K562 (cell line): ENCODE measurements around the gene CHD2. TPM values are rescaled to one million over a fixed set of nuclear protein-coding genes. Genes with fewer than 3 reads are reported as not detected.

ENCODE experiments used
- polyA plus RNA-seq, 8 experiments: library from polyadenylated mRNA; depleted of rRNA in 4 of 8; stranded (reverse) in 5 of 8; unstranded in 3 of 8; fragments of >200 nt; fragmentation: Nextera tagmentation in 2 of 8; fragmentation: Illumina TruSeq in 1 of 8; extraction: Ambion mirVana in 2 of 8; extraction: Trizol in 1 of 8; gene quantifications; 2 replicates each; pipeline versions ENCODE4 v1.2.1 to v1.2.3, GENCODE V29; 2011 to 2014; ENCODE audit warnings: inconsistent platforms in 1 of 8, missing spikeins in 1 of 8
- total RNA-seq, 7 experiments: library from RNA; depleted of rRNA in 6 of 7; stranded (reverse); fragments of >200 nt in 6 of 7; fragmentation: Illumina TruSeq in 2 of 7; extraction: Trizol in 2 of 7; gene quantifications; 2 replicates each; pipeline versions ENCODE4 v1.2.1 to v1.2.3, GENCODE V29; 2011 to 2021; ENCODE audit warnings: low replicate concordance in 1 of 7
- TF ChIP-seq, protein P1 (sequence below): sonication (generic); formaldehyde crosslinking; IDR thresholded peaks from 2 replicates; pipeline ENCODE4 v1.8.1; 2023; ENCODE audit warnings: mild to moderate bottlenecking, missing genetic modification reagents
- TF ChIP-seq, protein P2 (sequence below): sonication (generic); formaldehyde crosslinking; IDR thresholded peaks from 2 replicates; pipeline ENCODE4 v1.8.0; 2022; ENCODE audit warnings: mild to moderate bottlenecking, missing genetic modification reagents
- TF ChIP-seq, protein P3 (sequence below): fragments of 450-650 bp; IDR thresholded peaks from 2 replicates; pipeline ENCODE4 v1.6.1; 2018; ENCODE audit not compliant: partially characterized antibody

The CHD2 gene
- total and polyA plus RNA-seq, 9 of the 15 experiments (the other 6 are each of a cell fraction or from before 2014, with no cell fraction given) = 38.9 to 70.8 (median 56.2) TPM

DNA sequence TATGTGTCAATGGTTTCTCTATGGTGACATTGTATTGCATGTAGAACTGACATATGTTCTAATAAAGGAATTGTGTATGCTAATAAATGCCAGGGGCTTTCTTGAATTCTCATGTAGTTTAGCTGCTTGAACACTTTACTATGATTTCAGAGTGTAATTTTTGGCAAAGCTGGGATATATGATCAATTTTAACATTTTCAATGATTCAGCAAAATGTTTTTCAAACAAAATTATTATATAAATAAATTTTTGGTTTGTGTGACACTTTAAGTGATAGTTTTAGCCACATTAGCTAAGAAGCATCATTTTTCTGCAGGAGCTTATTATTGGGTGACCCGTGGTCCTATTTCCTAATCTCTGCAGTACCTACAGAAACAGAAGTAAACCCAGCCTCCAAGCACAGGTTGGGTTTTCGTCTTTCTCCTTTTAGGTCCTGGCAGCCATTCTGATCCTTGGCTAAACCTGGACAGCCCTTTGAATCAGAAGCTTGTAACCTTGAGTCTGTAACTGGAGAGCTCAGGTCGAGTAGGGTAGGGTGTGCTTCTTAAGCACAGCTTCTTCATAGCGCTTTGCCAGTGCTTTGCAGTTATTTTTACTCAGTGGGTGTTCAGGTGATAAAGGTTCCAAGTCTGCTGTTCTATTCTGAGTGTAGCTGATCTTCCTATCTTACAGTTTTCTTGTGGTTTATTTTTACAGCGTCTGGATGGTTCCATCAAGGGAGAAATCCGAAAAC lies 74.2 kb downstream of the CHD2 start (continued):
- TF ChIP-seq, protein P1, sequence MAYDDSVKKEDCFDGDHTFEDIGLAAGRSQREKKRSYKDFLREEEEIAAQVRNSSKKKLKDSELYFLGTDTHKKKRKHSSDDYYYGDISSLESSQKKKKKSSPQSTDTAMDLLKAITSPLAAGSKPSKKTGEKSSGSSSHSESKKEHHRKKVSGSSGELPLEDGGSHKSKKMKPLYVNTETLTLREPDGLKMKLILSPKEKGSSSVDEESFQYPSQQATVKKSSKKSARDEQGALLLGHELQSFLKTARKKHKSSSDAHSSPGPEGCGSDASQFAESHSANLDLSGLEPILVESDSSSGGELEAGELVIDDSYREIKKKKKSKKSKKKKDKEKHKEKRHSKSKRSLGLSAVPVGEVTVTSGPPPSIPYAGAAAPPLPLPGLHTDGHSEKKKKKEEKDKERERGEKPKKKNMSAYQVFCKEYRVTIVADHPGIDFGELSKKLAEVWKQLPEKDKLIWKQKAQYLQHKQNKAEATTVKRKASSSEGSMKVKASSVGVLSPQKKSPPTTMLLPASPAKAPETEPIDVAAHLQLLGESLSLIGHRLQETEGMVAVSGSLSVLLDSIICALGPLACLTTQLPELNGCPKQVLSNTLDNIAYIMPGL (CRISPR knock-in tag) = no peak
- TF ChIP-seq, protein P2, sequence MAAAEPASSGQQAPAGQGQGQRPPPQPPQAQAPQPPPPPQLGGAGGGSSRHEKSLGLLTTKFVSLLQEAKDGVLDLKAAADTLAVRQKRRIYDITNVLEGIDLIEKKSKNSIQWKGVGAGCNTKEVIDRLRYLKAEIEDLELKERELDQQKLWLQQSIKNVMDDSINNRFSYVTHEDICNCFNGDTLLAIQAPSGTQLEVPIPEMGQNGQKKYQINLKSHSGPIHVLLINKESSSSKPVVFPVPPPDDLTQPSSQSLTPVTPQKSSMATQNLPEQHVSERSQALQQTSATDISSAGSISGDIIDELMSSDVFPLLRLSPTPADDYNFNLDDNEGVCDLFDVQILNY = no peak
- TF ChIP-seq, protein P3, sequence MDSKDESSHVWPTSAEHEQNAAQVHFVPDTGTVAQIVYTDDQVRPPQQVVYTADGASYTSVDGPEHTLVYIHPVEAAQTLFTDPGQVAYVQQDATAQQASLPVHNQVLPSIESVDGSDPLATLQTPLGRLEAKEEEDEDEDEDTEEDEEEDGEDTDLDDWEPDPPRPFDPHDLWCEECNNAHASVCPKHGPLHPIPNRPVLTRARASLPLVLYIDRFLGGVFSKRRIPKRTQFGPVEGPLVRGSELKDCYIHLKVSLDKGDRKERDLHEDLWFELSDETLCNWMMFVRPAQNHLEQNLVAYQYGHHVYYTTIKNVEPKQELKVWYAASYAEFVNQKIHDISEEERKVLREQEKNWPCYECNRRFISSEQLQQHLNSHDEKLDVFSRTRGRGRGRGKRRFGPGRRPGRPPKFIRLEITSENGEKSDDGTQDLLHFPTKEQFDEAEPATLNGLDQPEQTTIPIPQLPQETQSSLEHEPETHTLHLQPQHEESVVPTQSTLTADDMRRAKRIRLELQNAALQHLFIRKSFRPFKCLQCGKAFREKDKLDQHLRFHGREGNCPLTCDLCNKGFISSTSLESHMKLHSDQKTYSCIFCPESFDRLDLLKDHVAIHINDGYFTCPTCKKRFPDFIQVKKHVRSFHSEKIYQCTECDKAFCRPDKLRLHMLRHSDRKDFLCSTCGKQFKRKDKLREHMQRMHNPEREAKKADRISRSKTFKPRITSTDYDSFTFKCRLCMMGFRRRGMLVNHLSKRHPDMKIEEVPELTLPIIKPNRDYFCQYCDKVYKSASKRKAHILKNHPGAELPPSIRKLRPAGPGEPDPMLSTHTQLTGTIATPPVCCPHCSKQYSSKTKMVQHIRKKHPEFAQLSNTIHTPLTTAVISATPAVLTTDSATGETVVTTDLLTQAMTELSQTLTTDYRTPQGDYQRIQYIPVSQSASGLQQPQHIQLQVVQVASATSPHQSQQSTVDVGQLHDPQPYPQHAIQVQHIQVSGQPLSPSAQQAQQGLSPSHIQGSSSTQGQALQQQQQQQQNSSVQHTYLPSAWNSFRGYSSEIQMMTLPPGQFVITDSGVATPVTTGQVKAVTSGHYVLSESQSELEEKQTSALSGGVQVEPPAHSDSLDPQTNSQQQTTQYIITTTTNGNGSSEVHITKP = no peak
